ENCODE results near the gene HEY2.
"Not testable (repeated sequence)": the region's sequence is repeated elsewhere in the genome, so short reads cannot be mapped to it uniquely, and the experiment has no call there.

Gene HEY2

DNA sequence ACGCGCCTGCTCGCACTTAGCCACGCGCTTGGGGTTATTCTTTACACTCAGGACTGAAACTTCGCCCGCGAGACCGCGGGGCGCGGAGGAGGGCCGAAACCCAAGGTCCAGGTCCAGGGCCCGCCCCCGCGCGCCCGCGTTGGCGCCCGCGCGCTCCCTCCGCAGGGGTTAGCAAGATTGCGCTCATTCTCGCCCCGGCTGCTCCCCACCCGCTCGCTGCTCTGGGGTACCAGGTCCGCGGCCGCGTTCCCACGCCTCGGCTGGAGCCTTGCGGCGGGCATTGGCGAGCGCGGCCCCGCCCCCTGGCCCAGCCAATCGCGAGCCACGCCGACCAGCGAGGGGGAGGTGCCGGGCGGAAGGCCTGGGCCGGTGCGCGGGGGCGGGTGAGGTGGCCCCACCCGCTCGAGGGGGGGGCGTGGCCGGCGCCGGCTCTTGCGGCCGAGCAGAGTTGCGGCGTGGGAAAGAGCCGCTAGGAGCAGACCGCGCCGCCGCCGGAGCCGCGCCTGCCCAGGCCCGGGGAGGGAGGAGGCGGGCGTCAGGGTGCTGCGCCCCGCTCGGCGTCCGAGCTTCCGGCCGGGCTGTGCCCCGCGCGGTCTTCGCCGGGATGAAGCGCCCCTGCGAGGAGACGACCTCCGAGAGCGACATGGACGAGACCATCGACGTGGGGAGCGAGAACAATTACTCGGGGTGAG, at the start of gene HEY2:
Gene HEY2 (plus strand): TSS at position 460 of the 692 bp plus-strand sequence. CDS start 145 bp downstream, at position 605.
- DNase-seq = peak; percentile 83 to 90

DNA sequence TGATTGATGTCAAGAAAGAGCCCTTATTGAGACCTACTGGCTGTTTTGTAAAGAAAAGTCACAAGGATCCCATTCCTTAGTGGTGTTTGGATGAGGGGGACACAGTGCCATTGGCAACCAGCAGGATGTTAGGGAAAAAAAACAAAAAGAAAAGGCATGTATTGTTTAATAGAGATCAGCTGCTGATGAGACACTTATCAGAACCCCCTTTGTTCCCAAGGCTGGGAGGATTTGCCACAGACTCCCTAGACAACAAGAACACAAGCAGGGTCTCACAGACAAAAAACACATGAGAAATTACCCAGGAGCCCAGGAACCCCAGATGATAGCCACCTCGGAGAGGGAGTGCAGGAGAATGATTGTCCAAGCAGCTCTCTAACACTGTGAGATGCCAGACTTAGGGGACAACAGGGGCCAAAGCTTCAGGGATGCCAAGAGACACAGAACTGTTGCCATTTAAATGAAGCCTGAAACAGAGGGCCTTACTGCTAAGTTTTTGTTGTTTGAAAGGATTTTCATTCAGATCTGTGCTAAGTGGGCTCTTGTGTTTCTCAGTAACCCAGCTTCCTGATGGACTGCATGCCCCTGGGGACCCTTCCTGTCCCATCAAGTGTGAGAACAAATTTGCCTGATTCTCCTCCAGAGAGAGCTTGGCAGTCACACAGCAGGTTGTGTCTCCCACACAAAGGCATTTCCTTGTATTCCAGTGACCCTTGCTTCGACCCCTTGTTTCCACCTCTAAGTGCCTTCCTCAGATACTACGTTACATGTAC, 48.7 kb upstream of the HEY2 start:
- no peak for DNase-seq

DNA sequence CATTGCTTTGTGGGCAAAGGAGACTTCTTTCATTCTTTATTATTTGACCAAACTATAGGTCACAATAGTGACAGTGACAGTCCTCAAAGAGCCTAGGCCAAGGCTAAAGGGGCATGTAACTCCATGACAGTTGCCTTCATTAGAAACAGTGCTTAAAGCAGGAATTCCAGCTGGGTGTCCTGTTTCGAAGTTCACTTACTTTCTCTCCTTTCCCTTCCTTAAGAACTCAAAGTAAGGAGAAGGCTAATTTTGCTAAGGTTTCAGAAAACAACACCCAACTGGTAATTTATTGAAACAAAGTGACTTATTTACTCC, 48.1 kb upstream of the HEY2 start:
- no peak for DNase-seq

DNA sequence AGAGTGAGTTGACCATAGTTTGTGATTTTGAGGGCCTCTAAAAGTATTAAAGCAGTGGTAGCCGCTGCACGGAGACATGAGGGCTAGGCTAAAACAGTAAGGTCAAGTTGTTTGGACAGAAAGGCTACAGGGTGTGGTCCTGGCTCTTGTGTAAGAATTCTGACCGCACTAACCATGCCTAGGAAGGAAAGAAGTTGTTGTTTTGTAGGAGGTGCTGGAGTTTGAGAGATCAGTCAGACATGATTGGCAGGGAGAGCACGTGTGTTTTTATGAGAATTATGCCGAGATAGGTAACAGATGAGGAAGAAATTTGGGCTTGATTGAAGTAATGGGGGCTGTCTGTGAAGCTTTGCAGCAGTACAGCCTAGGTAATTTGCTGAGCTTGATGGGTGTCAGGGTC, 45.5 kb upstream of the HEY2 start:
- DNase-seq = not testable (repeated sequence)

DNA sequence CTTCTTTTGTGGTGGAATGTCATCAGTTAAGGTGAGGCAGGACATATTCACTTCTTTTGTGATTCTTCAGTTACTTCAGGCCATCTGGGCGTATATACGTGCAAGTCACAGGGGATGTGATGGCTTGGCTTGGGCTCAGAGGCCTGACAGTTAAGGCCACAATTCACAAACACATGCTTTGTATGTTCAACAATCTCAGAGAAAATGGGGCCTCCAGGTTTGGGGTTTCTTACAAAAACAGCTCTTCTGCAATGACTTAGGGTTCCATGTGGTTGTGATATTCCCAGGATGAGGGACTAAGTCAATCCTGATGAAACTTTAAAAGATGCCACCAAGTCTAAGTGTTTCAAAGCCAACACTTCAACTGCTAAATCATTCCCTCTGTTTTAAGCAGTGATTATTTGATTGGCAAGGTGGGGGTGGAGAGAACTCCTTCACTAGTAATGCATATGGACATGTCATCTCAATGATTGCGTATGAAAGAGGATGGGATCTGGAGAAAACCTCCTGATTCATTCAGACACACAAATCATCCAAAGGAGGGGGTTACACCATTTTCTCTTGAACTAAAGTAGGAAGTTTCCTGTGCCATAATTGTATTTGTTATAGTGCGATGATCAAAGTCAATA, 41.7 kb upstream of the HEY2 start:
- no peak for DNase-seq

DNA sequence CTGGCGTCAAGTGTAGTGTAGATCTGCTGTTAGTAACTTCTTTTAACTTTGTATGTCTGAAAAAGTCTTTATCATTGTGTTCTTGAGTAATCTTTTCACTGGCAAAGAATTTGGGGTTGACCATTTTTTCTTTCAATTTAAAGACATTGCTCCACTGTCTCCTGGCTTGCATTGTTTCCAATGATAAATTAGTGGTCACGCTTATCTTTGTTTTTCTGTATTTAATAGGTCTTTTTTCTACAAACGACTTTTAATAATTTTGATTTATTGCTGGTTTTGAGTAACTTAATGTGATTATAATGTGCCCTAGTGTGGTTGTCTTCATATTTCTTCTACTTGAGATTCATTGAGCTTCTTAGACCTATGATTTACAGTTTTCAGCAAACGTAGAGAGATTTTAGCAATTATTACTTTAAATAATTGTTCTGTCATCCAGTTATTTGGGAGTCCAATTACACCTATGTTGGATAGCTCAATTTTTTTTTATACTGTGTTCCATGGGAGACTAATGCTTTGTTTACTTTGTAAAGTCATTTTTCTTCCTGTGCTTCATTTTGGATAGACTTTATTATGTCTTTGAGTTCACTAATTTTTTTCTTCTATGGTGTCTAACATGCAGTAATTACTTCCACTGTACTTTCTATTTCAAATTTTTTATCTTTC, 38.3 kb upstream of the HEY2 start:
- DNase-seq = no peak

DNA sequence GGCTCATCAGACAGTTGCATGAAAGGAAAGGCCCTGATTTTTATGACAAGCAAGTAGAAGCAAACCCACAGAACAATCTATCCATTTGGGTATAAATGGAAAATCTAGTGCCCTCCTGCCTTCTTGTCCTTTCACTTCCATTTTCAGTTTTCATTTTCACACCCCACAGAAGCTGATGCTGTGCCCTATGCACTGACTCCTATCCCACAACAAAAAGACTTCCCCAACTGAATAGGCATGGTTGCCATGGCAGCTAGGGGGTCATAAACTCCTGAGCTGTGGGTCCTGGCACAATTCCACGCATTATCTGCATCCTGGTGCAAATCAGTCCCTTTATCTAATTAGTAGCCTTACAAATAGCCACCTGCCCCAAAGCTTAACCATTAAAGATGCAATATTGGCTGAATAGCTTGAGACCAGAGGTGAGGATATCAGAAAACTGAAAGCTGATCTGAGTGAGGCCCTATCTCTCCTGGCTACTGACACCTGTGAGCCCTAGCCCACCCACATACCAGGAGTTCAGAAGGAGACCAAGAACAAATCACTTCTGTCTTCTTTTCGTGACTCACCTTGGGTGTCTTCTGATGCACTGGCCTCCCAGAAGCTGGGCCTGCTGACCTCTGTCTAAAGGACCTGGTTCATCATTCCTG, 34.9 kb upstream of the HEY2 start:
- DNase-seq = no peak

DNA sequence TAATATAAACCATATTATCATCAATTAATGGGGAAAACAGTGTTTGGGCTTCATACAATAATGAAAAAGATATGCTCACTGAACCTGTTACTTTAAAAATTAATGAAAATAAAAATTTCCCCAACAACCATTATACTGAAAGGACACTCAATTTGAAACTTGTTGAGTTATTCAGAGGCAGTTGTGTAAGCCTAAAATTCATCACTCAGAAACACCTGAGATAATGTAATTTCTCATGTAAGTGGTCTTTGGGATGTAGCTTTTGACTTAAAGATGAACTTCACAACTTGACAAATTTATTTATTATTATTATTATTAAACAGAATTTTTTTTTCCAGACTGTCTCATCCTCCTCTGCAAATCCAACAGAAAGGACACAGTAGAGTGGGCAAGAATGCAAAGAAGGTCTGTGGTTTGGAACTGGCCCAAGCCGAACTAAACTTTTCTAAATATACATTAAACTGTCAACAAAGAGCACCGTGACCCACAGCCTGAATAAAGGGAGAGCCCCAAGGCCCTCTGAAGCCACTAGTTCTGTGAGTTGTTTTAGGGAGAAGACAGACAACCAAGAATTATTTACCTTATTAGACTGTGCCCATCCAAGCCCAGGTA, 32.2 kb upstream of the HEY2 start:
- no peak for DNase-seq

DNA sequence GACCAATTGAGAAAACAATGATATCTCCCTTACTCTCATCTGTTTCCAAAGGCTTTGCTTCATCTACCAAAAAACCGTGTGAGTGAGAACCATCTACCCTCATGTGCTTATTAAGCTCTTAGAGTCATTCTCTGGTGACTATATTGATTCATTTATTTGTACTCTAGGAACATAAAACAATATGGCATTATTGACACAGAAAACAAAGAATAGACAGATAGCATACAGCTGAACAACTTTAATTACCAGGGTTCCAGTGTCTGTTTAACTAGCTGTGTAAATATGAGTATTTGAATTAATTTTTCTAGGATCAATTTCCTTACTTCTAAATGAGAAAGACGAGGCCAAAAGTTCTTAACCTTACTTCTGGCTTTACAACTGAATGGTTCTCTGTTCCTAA, 31.3 kb upstream of the HEY2 start:
- no peak for DNase-seq

DNA sequence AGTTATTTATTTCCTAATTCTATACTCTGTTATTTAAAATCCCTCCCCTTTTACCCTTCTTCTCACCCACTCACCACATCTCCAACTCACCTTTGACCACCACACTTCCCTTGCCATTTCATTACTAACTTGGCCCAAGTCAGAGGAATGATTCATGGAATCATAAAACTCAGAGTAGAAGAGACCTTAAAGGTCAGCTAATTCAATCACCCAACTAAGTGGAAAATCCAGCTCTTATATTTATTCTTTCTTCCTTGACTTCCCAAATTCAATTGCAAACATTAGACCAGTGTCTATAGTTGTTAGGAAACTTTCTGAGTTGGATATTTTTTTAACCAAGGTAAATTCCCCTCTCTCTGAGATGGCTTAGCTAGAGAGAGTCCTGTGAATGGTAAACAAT, 26.5 kb upstream of the HEY2 start:
- DNase-seq = no peak

DNA sequence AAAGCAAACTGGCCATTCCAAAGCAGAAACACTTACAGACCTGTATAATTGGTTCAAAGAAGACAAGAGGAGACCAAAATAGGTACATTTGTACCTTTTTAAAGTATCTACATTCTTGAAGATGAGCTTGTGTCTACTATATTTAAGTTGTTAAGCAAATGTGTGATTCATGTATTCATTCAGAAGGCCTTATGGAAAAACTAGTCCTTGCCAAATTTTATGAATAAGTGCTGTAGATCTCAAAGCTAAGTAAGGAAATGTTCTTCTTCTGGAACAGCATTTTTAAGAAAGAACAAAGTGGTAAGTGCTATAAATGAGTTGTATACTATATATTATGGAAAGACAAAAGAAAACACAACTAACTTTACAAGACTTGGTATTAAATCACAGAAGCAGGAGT, 22.2 kb upstream of the HEY2 start:
- DNase-seq = no peak

DNA sequence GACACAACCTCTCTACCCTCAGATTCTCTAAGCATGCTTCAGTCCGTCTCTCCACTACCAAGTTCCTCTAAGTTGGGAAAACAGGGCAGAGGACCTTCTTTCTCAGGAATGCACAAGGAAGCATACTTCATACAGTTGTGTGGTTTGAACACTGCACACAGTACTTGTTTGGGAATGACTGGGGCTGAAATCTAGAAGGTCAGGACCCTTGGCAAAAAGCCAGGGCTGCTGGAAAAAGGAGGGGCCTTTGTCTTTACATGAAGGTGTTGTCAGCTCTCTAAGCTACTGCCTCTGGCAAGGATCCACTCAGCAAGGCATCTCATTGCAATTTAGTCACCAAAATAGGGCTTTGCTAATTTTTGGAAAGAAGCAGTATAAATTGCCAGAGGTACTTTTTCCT, 20.7 kb upstream of the HEY2 start:
- DNase-seq = no peak

DNA sequence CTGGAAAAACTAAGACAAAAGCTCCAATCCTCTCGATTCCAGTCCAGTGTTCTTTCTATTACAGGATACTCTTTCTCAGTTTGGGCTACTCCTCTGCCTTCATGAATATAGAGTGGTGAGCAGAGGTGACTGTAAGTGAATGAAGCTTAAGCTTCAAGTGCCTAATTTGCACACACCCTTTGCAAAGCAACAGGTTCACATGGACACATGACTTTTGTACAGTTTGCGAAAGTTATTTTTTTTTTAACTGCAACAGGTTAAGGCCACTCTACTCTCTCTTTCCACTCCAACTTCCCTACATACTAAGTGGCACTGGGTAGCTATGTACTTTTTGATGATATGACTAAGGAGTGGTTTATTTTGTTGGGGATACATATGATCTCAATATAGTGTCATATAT, 19.4 kb upstream of the HEY2 start:
- no peak for DNase-seq

DNA sequence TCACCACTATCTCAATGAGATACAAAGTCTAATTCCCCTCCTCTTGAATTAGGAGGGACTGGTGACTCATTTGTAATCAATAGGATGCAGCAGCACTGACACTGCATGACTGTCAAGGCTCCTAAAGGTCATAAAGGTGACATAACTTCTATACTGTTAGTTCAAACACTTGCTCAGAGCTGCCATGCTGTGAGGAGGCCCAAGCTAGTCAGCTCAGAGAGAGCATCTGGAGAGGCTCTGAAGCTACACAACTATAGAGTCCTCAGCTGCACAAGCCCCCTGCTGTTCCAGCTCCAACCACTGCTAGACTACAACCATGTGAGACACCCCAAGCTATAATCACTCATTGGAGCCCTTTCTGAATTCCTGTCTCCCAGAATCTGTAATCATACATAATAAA, 17.0 kb upstream of the HEY2 start:
- no peak for DNase-seq

DNA sequence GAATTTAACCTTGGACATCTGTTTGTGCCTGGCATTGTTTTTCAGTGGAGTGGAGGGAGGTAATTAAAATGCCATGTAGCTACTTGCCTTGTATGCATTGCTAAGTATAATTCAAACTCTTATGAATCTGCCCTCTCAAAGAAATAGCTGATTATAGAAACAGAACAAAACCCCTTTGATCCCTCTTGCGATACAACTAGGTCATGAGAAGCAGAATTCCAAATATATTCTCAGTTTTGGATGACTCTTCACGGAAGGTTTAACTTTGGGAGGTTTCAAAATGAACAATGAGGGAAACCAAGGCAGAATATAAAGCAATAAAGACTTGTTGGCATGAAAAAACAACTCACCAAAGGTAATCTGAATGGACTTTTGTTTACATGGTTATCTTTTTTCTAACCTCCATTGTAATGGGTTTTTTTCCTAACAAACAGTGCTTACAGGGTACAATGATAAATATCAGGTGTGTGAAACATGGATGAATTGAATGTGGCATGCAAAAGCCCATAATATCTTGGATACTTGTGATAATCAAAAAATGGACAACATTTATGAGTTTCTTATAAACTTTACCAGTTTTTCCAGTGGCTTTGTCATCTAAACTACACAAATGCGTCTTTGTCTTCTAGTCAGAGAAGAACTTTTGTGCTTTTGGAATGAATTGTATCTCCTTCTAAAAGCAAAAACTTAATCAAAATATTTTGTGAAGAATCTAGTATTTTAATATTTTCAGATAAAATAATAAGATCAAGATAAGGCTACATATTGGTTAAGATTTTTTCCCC, 15.7 kb upstream of the HEY2 start:
- no peak for DNase-seq

DNA sequence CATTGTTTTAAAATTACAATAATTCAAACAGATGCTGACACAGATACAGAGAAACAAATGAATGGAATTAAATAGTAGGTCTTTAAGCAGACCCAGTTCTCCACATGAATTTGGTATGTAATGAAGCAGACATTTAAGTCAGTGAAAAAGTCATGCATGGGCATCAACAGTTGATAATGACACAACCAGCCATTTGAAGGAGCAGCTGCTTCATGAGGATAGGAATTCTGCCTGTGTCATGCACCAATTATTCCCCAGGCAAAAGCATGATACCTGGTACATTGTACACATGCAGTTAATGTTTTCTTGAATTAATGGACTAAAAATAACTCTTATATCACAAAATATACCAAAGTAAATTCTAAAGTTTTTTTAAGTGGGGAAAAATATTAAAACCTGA, 11.2 kb upstream of the HEY2 start:
- no peak for DNase-seq

DNA sequence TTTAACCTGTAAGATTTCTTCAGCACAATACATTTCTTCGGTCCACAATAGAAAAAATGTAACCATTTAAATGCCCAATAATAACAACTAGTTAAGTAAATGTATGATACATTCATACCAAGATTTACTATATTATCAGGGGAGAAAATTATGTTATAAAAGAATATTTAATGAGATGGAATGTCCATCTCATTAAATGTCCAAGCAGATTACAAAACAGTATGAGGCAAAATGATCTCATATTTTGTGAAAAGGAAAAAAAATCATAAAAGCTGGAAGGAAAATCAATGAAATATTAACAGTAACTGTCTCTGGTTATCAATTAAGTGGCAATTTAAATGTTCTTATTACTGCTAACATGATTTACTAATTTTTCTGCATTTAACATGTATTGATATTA, 10.1 kb upstream of the HEY2 start:
- DNase-seq = no peak

DNA sequence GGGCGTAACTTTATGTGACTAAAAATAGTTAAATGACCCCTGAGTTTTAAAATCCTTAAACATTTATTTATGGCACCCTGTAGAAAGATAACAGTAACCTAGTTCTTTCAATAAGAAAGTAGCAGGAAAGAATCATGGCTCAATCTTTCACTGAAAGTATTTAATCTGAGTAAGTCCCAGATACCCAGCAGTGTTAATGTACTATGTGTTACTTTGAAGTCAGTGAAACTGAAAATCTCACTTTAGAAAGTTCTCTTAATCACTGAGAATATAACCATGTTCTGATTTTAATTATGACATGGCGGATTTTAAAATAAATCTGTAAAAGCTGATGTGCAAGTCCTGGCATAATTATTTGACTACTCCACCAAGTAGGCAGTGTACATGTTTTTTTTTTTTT, 8.1 kb upstream of the HEY2 start:
- DNase-seq = no peak

DNA sequence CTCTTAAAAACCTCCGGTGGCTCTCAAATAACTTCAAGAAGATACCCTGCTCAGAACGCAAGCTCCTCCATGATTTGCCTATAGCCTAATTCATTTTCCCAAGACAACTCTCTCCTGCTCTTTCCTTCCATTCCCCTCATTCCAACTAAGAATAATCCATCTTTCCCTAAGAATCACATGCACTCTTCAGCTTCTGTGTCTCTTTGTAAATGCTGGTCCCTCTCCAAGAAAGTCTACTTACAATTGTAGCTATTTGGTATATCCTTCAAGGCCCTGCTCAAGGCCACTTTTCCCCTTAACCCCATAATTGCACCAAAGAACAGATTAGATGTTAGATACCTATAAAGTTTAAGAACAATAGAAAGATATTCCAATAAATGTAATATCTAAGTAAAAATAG, 7.4 kb upstream of the HEY2 start:
- DNase-seq = no peak

DNA sequence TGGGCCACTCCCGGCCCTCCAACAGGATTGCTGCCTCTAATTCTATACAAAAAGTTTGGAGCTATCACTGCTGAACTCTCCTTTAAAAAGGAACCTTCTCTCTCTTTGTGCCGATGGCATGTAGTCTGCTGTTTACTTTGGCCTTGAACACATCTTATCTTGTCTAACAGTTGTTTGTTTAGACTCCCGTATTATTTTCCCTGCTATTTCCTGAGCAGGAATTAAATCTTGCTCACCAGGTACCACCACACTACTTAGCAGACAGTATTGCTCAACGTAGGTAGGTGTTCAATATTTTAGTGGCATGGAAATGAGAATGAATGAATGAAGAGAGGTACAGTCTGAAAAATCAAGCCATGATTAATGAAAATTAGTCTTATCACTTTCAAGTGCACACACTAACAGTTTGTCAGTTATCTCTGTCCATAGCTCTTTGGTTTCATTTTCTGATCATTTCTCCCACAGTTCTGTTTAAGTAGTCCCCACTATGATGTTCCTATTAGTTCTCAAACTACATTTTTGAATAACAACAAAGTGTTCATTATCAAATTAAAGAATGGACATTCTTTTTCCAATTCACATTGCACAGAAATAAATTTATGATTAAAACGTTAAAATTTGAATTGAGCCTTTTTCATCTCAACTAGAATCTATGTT, 6.8 kb upstream of the HEY2 start:
- no peak for DNase-seq

DNA sequence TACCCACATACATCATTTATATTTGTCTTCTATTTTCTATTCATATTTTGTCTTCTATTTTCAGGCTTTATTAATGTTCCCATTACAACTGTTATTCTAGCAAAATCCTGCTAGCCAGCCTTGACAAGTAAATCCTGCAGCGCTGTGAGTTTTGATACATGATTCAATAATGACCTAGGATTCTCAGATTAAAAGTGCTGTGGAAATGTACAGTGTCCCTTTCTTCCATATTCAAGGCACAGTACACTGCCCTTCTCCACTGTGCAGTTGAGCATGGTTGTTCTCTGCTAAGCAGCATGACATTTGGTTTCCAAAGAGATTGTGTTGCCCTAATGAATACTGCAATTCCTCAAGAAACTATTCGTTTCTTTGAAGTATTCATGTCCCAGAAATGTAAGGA, 5.8 kb upstream of the HEY2 start:
- DNase-seq = no peak

Data from NCI-H187 (cell line).